GM13977 (cell line): ENCODE results near the gene RAB38.

Experiments used
- DNase-seq: peaks from one replicate; pipeline ENCODE4 v3.0.0; 2012; ENCODE audit warnings: low spot score
- CTCF ChIP-seq: IDR thresholded peaks from 2 replicates; pipeline ENCODE4 v1.5.1; 2012; ENCODE audit warnings: mild to moderate bottlenecking, control low read depth; ENCODE audit not compliant: insufficient read depth; ENCODE audit errors: extremely low read depth, missing control alignments
- in situ Hi-C: fragments of 300-500 bp; cut with MboI; formaldehyde crosslinking; loops from one replicate; pipeline ENCODE4 v1.12.0; 2022; ENCODE audit warnings: low sequenced_read_pairs, low pct_unique_long_range_greater_than_20kb, mixed read lengths, inconsistent platforms; ENCODE audit not compliant: unreplicated experiment

RAB38 gene

GRCh38 chr11:88203604-88204003, 28.4 kb upstream of the RAB38 start:
- in situ Hi-C loops: no loop called here

GRCh38 chr11:88202498-88202897, 27.3 kb upstream of the RAB38 start:
- DNase-seq: no peak
- in situ Hi-C loops: no loop called here

More at GRCh38 chr11:88203604-88204003, 28.4 kb upstream of the RAB38 start:
- no peak for TF ChIP-seq CTCF
- DNase-seq: no peak

GRCh38 chr11:88196393-88196792, 21.1 kb upstream of the RAB38 start:
- DNase-seq: no peak
- no peak for TF ChIP-seq CTCF
- in situ Hi-C loops: no loop called here

More at GRCh38 chr11:88202498-88202897, 27.3 kb upstream of the RAB38 start:
- TF ChIP-seq CTCF: no peak

GRCh38 chr11:88195908-88196307, 20.7 kb upstream of the RAB38 start:
- in situ Hi-C loops: no loop called here
- no peak for DNase-seq
- no peak for TF ChIP-seq CTCF

- TF ChIP-seq CTCF: no peak
- no peak for DNase-seq
- in situ Hi-C loops: no loop called here
Measured at GRCh38 chr11:88194990-88195389, 19.7 kb upstream of the RAB38 start.

- DNase-seq: no peak
- TF ChIP-seq CTCF: no peak
- in situ Hi-C loops: no loop called here
Measured at GRCh38 chr11:88193278-88193677, 18.0 kb upstream of the RAB38 start.

GRCh38 chr11:88188932-88189253, 13.7 kb upstream of the RAB38 start:
- DNase-seq: no peak
- no peak for TF ChIP-seq CTCF
- in situ Hi-C loops: no loop called here
